DMS153 (cell line): Measurements from ENCODE around the gene TIE1.
A peak's percentile ranks its signal among the peaks of the same experiment; 100 is the strongest.
"Not testable (repeated sequence)": the region's sequence is repeated elsewhere in the genome, so short reads cannot be mapped to it uniquely, and the experiment has no call there.

Experiments used
- DNase-seq: peaks from one replicate; lab custom pipeline; 2025; lab: John Stamatoyannopoulos, UW

TIE1 gene

DNA sequence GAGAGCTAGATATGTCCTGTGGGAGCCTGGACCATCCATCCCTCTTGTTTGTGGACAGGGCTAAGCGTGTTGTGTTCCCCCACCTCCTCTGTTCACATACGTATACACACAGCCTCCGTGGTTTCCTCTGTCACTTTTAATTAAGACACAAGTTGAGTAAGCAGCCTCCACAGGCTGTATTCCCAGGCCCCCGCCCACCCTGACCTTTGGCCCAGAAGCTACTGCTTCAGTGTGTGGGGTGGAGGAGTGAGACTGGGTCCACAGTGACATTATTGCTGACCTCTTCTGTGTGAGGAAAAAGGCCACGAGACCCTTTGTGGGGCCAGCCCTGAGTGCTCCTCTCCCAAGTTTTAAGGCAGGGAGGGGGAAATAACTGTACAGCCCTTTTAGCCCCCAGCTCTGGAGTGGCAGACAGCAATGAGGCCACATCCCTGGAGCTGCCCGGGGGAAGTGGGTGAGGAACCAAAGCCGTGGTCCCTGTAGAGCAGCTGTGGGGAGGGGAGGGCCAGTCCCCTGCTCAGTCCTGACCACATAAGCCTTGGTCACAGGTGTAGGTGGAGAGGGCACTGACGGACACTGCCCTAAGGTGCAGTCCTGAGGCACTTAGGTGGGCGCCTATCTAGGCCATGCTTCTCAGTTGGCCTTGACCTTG, 62.6 kb downstream of the TIE1 start:
- DNase-seq: no peak

DNA sequence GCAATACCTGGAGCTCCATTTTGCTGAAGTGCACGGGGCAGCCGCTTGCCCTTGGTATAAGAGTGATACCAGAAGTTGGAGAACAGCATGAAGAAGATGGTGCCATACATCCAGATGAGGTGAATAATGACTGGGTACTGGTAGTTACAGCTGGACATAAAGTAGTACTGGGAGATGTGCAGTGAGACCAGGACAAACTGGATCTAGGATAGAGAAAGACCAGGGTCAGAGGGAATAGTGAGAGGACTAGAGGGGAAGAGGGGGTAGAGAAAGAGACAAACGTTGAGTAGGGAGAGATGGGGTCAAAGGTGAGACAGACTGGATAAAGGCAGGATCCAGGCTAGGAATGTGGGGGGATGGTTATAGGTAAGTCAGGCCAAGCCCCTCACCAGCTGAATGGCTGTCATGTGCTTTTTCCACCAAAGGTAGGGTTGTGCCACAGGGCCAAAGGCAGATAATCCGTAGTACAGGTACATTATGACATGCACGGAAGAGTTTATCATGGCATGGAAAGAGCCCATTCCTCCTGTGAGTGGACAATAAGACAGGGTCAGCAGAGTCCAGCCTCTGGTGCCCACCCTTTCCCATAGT, 63.2 kb downstream of the TIE1 start:
- DNase-seq: no peak

DNA sequence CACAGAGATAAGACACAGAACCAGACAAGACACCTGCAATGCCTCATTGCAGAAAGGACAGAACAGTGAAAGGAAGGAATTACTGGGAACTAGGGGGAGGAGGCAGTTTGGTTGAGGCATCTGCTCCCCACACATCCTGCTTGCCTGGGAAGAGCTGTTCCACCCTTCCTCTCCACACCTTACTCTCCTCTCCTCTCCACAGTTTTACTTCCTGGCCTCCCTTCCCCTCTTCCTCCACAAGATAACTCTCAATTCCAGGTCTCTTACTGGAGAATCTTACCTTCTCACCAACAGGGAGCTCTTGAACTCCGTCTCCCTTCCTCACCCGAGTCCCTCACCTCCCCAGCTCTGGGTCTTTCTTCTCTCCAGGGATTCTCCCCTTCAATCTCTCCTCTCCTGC, 64.9 kb downstream of the TIE1 start:
- DNase-seq: no peak

DNA sequence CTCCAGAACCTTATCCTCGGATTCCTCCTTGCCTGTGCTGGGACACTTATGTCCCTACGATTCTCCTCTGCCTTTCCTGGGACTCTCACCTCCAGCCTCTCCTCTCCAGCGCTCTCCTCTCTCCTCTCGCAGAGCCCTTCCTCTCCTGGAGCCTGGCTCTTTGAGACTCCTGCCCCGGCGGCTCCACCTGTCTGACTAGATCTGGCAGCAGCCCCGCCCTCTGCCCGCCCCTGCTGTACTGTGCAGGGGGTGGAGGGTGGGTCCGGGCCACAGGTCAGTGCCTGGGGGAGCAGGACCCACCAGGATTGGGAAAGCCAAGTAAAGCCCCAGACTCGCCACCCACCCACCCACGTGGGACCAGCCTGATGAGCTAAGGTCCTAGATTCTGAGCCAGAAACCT, 65.4 kb downstream of the TIE1 start:
- no peak for DNase-seq

DNA sequence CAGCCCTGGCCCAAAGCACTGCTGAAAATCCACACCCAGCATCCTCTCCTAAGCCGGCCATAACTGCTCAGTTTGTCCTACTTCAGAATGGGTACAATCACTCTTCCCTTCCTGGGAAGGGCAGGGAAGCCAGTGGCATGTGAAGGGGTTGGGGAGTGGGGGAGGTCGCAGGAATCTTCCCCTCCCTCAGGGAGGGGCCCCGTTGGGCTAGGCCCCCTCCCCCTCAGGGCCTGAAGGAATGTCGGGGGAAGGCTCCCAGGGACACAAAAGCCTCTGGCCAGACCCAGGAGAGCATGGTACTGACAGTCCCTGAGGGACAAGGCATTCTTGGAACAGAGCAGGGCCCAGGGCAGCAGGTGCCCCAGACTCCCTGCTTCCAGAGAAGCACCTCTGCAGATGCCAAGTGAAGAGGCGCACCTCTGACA, 65.8 kb downstream of the TIE1 start:
- DNase-seq: no peak

DNA sequence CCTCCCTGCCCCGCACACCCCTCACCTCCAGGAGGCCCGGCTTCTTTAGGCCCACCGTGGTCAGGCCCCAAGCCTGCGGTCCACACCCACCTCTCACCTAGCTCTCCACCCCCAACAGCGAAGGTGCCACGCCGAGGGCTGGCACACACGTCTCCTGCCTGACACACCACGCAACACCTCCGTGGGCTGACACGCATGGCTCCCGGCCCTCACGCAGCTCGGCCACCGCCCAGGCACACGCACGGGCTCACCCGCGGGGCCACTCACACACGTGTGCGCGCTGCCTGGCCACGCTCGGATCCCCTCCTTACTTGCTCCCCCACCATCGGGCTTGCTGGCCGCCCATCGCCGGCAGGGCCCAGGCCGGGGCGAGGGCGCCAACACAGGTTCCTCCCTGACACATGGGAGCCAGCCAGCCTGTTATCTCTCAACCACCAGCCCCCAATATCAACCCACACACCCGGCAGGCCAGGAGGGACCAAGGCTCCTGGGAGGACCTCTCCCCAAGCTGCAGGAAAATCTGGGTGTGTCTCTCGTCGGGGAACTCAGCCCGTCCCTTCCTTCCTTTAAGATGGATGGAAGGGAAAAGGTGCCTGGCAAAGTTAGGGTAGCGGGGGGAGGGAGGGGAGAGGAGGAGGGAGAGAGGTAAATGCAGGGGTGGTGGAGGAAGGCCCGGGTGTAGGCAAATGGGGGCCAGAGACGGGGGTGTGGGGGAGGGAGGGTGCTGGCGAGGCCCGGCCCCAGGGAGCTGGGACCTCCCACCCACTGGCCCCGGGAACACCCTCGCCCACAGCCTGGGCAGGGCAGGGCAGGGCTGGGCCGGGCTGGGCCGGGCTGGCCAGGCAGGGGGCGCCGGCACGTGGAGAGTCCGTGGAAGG, 66.5 kb downstream of the TIE1 start:
- no peak for DNase-seq

DNA sequence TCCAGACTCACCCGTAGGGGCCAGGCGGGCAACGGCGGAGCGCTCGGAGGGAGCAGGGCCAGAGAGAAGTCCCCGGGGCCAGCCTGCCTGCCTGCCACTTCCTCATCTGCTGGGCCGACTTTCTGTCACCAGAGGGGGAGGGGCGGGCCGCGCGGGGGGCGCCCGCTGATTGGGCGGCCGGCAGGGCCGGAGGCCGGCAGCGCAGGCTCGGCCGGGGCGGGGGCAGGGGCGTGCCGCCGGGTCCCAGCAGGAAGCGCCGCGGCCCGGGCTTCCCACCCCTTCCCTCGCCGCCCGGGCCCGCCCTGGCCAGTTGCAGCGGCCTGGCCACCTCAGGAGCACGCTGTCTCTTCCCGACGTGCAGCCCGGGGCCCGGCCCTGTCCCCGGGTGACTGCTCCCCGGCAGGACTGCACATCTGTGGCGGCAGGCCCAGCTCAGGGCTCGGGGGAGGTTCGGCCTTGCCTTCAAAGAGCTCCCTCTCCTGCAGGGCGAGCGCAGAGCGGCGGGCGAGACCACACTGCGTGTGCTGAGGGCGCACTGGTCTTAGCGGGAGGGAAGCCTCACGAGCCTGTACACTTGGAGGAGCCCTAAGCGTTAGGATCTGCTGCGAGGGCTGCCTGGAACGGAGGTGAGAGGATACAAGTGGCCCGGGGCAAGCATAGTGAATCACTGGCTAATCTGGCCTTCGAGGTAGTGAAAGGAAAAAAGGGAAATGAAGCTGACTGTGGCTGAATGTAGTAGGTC, 67.3 kb downstream of the TIE1 start, which contains the start of gene ELOVL1:
TSS of gene ELOVL1 (minus strand) at position 108 of the 742 bp plus-strand sequence. CDS start 2,402 bp downstream, outside the sequence.
- DNase-seq: peak; percentile 90

DNA sequence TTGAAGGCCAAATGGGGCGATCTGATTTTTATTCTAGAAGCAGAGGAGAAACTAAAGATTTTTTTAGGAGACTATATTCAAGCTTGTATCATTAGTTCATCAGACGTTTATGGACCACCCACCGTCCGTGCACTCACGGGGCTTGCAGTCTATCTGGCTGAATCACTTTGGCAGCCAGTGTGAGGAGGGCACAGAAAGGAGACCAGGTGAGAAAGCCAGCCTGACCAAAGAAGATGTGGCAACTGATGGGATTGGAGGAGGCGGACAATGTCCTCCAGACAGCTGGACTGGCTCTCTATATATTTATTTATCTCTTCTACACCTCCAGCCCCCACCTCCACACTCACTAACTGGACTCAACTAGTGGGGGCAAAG, 67.9 kb downstream of the TIE1 start:
- no peak for DNase-seq

DNA sequence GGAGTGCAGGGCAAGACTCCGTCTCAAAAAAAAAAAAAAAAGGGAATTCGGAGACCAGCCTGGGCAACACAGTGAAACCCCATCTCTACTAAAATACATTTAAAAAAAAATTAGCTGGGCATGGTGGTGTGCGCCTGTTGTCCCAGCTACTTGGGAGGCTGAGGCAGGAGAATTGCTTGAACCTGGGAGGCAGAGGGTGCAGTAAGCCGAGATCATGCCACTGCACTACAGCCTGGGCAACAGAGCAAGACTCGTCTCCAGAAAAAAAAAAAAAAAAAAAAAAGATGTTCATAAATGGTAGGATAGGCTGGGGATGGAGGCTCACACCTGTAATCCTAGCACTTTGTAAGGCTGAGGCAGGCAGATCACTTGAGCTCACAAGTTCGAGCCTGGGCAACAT, 69.0 kb downstream of the TIE1 start:
- DNase-seq: not testable (repeated sequence)

DNA sequence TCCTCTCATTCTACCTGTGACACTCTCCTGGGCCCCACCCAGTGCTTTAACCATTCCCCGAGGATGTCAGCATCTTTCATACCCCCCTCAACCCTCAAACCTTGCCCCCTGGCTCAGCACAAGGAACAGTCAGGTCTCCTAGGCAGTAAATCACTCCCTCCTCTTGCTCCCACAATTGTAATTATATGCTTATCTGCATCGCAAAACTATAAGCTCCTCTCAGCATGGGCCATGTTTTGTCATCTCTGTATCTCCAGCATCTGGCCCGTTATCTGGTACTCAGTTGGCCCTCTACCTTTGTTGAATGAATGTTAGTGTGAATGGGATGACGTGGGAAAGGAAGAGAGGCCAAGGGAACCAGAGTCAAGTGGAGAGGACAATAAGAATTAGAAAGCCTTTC, 69.8 kb downstream of the TIE1 start:
- peak; percentile 25 for DNase-seq

DNA sequence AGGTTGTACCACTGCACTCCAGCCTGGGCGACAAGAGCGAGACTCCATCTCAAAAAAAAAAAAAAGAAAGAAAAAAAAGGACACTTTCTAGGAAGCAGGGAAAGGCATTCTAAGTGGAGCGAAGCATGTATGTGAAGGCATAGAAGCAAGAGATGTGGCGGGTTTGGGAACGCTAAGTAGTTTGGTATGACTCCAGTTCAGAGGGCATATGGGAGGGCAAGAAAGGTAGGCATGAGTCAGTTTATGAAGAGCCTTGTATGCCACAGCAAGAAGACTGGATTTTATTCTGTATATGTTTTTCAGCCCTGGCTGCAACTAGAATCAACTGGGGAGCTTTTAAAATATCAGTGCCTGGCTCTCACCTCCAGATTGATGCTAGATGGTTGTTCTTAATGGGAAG, 71.4 kb downstream of the TIE1 start:
- no peak for DNase-seq
